GM21390 (cell line): ENCODE data around the gene SERPINA12.
"Not testable (repeated sequence)": the region's sequence is repeated elsewhere in the genome, so short reads cannot be mapped to it uniquely, and the experiment has no call there.

ENCODE experiments used
- ATAC-seq: cut with Tn5 transposase; IDR thresholded peaks from one replicate; pipeline ENCODE4 v1.9.1; 2021; ENCODE audit not compliant: unreplicated experiment

Gene SERPINA12

GRCh38 chr14:94494085-94494484, 15.2 kb downstream of the SERPINA12 start:
- ATAC-seq = no peak

GRCh38 chr14:94491511-94491910, 17.8 kb downstream of the SERPINA12 start:
- no peak for ATAC-seq

- ATAC-seq = no peak
Measured at GRCh38 chr14:94489336-94489735, 19.9 kb downstream of the SERPINA12 start.

- no peak for ATAC-seq
Measured at GRCh38 chr14:94486883-94487282, 22.4 kb downstream of the SERPINA12 start.

- peak; percentile 50 for ATAC-seq
Measured at GRCh38 chr14:94485944-94486841, 23.1 kb downstream of the SERPINA12 start.

GRCh38 chr14:94484481-94484880, 24.8 kb downstream of the SERPINA12 start:
- ATAC-seq = no peak

- no peak for ATAC-seq
Measured at GRCh38 chr14:94483729-94484275, 25.5 kb downstream of the SERPINA12 start.

- no peak for ATAC-seq
Measured at GRCh38 chr14:94483071-94483451, 26.2 kb downstream of the SERPINA12 start.

GRCh38 chr14:94482132-94483070, 26.9 kb downstream of the SERPINA12 start:
- not testable (repeated sequence) for ATAC-seq

- ATAC-seq = no peak
Measured at GRCh38 chr14:94481468-94482131, 27.7 kb downstream of the SERPINA12 start.

- ATAC-seq = no peak
Measured at GRCh38 chr14:94480809-94481208, 28.5 kb downstream of the SERPINA12 start.

GRCh38 chr14:94478420-94478819, 30.8 kb downstream of the SERPINA12 start:
- ATAC-seq = no peak

- ATAC-seq = no peak
Measured at GRCh38 chr14:94476023-94476422, 33.2 kb downstream of the SERPINA12 start, which contains the start of gene SERPINA9. Gene SERPINA9, minus strand, starts transcription at chr14:94476197. Its CDS starts 6,357 bp downstream, at chr14:94469840.

- no peak for ATAC-seq
Measured at GRCh38 chr14:94474581-94475031, 34.7 kb downstream of the SERPINA12 start.

- no peak for ATAC-seq
Measured at GRCh38 chr14:94473666-94474410, 35.4 kb downstream of the SERPINA12 start.

- ATAC-seq = no peak
Measured at GRCh38 chr14:94472842-94473241, 36.4 kb downstream of the SERPINA12 start.

- no peak for ATAC-seq
Measured at GRCh38 chr14:94471045-94471444, 38.2 kb downstream of the SERPINA12 start.

- ATAC-seq = no peak
Measured at GRCh38 chr14:94470311-94470710, 39.0 kb downstream of the SERPINA12 start.

GRCh38 chr14:94469261-94469660, 40.0 kb downstream of the SERPINA12 start:
- no peak for ATAC-seq
